K562 (cell line): Measurements from ENCODE around the gene CBFA2T2. TPM values are rescaled to one million over a fixed set of nuclear protein-coding genes. Genes with fewer than 3 reads are reported as not detected.

Experiments used
- ARID1B ChIP-seq: fragments of 450-650 bp; IDR thresholded peaks from 2 replicates; pipeline ENCODE4 v1.6.1; 2016; ENCODE audit warnings: antibody characterized with exemption, mild to moderate bottlenecking, inconsistent platforms
- BCOR ChIP-seq: fragments of 450-650 bp; IDR thresholded peaks from 2 replicates; pipeline ENCODE4 v1.6.1; 2016
- CEBPB ChIP-seq: fragments of 450-650 bp; IDR thresholded peaks from 2 replicates; pipeline ENCODE4 v1.6.1; 2016; ENCODE audit warnings: missing genetic modification characterization, missing compliant biosample characterization
- CHD7 ChIP-seq: fragments of 200-600 bp; sonication (generic); IDR thresholded peaks from one replicate; pipeline ENCODE4 v1.6.1; 2012; ENCODE audit warnings: mild to moderate bottlenecking, low read depth, low read length, inconsistent platforms
- GABPA ChIP-seq: fragments of 200-800 bp; sonication (Bioruptor generic); conservative IDR thresholded peaks from 2 replicates; pipeline ENCODE4 v1.6.1; 2016; ENCODE audit warnings: low read depth, missing genetic modification characterization, missing compliant biosample characterization
- GABPB2 ChIP-seq: fragments of 250-450 bp; sonication (Bioruptor Pico); conservative IDR thresholded peaks from 2 replicates; pipeline ENCODE4 v1.5.1; 2021; ENCODE audit warnings: mild to moderate bottlenecking
- HINFP ChIP-seq: fragments of 450-650 bp; conservative IDR thresholded peaks from 2 replicates; pipeline ENCODE4 v1.6.1; 2016; ENCODE audit warnings: missing genetic modification characterization, low read depth, mild to moderate bottlenecking, control low read depth, missing compliant biosample characterization
- MED1 ChIP-seq: sonication (generic); formaldehyde crosslinking; IDR thresholded peaks from 2 replicates; pipeline ENCODE4 v1.8.1; 2023; ENCODE audit warnings: missing genetic modification reagents, borderline replicate concordance
- NCOA2 ChIP-seq, 2 experiments: fragments of 450-650 bp; IDR thresholded peaks; 2 replicates each; pipeline ENCODE4 v1.6.1; 2018; ENCODE audit warnings: mild to moderate bottlenecking in 2 of 2, moderate library complexity in 1 of 2; ENCODE audit not compliant: partially characterized antibody in 2 of 2
- NELFE ChIP-seq: IDR thresholded peaks from 2 replicates; pipeline ENCODE4 v1.6.1; 2011; ENCODE audit warnings: mild to moderate bottlenecking; ENCODE audit not compliant: insufficient read depth, insufficient read length
- TRIM28 ChIP-seq: fragments of 450-650 bp; IDR thresholded peaks from 2 replicates; pipeline ENCODE4 v1.6.1; 2017
- XRCC5 ChIP-seq: fragments of 200-400 bp; formaldehyde crosslinking; IDR thresholded peaks from 2 replicates; pipeline ENCODE4 v1.6.1; 2017; ENCODE audit warnings: low read depth, mild to moderate bottlenecking, low read length
- ZNF224 ChIP-seq: sonication (generic); formaldehyde crosslinking; IDR thresholded peaks from 2 replicates; pipeline ENCODE4 v1.8.0; 2022; ENCODE audit warnings: mild to moderate bottlenecking, missing genetic modification reagents
- polyA plus RNA-seq, 8 experiments: library from polyadenylated mRNA; depleted of rRNA in 4 of 8; stranded (reverse) in 5 of 8; unstranded in 3 of 8; fragments of >200 nt; fragmentation: Nextera tagmentation in 2 of 8; fragmentation: Illumina TruSeq in 1 of 8; extraction: Ambion mirVana in 2 of 8; extraction: Trizol in 1 of 8; gene quantifications; 2 replicates each; pipeline versions ENCODE4 v1.2.1 to v1.2.3, GENCODE V29; 2011 to 2014; ENCODE audit warnings: inconsistent platforms in 1 of 8, missing spikeins in 1 of 8
- total RNA-seq, 7 experiments: library from RNA; depleted of rRNA in 6 of 7; stranded (reverse); fragments of >200 nt in 6 of 7; fragmentation: Illumina TruSeq in 2 of 7; extraction: Trizol in 2 of 7; gene quantifications; 2 replicates each; pipeline versions ENCODE4 v1.2.1 to v1.2.3, GENCODE V29; 2011 to 2021; ENCODE audit warnings: low replicate concordance in 1 of 7

CBFA2T2 gene
- total and polyA plus RNA-seq, 9 of the 15 experiments (the other 6 are each of a cell fraction or from before 2014, with no cell fraction given) = 0.27 to 9.6 (median 5.8) TPM

GRCh38 chr20:33663161-33664084, 173.5 kb downstream of the CBFA2T2 start (continued):
- TF ChIP-seq CHD7 (no peak), NELFE (no peak), ZNF224 (CRISPR knock-in tag) (no peak), NCOA2 (IDR thresholded peaks at IDR 0.05; ENCODE audit: partially characterized antibody in 2 of 2) (no peak), BCOR (no peak), MED1 (CRISPR knock-in tag) (no peak), GABPA (tag) (peak; percentile 96), HINFP (no peak), ARID1B (no peak), XRCC5 (no peak), TRIM28 (no peak), GABPB2 (CRISPR knock-in tag) (no peak), CEBPB (tag) (no peak)
